Body of pancreas (tissue), 4 donors: ENCODE data around the gene SLC37A4. TPM values are rescaled to one million over a fixed set of nuclear protein-coding genes. Genes with fewer than 3 reads are reported as not detected.

ENCODE experiments used
- ATAC-seq: fragments of 150-250 bp; one replicate; pipeline ENCODE4 v1.9.1; 2016
- DNase-seq, 4 donors: peaks; one replicate each; pipeline ENCODE4 v3.0.0-alpha.2; 2019
- H3K27ac ChIP-seq, 4 donors: fragments of 200-600 bp; sonication (generic); 1 replicate in 3 of 4; 2 replicates in 1 of 4; pipeline versions ENCODE4 v1.5.1 to v1.6.1; 2016 to 2019; ENCODE audit warnings: mild to moderate bottlenecking in 1 of 4, mixed read lengths in 1 of 4, moderate library complexity in 1 of 4
- H3K27me3 ChIP-seq, 2 donors: fragments of 200-600 bp; sonication (generic); one replicate each; pipeline ENCODE4 v1.6.0; 2016; ENCODE audit warnings: mild to moderate bottlenecking in 1 of 2
- H3K36me3 ChIP-seq, 2 donors: fragments of 200-600 bp; sonication (generic); replicated peaks in 1 of 2; 2 replicates each; pipeline ENCODE4 v1.5.1; 2016; ENCODE audit warnings: low read depth in 2 of 2; ENCODE audit not compliant: insufficient read depth in 1 of 2
- H3K4me1 ChIP-seq: fragments of 200-600 bp; sonication (generic); one replicate; pipeline ENCODE4 v1.6.0; 2016
- H3K4me3 ChIP-seq, 2 donors: fragments of 200-600 bp; sonication (generic); 1 replicate in 1 of 2; 2 replicates in 1 of 2; pipeline ENCODE4 v1.5.1; 2016 to 2019
- H3K9me3 ChIP-seq, 3 donors: fragments of 200-600 bp; sonication (generic); 1 replicate in 2 of 3; 2 replicates in 1 of 3; pipeline ENCODE4 v1.5.1; 2016
- POLR2A ChIP-seq, 3 donors: fragments of 450-650 bp; IDR thresholded peaks; one replicate each; pipeline ENCODE4 v1.6.1; 2016; ENCODE audit warnings: antibody characterized with exemption in 3 of 3, mild to moderate bottlenecking in 2 of 3
- WGBS, 2 donors: methylation state at CpG; one replicate each; pipeline ENCODE4 v1.1.5; 2017; 5-methylcytosine and 5-hydroxymethylcytosine counted together
- intact Hi-C: fragments of 100-400 bp; cut with DNase I; formaldehyde crosslinking; loops from one replicate; pipeline ENCODE4 v1.15.1; 2023
- microRNA-seq, 2 donors: library from miRNA; unstranded; fragments of <30 nt; microRNA quantifications; one replicate each; pipeline ENCODE4, GENCODE V29; 2016; ENCODE audit warnings: borderline number of aligned reads in 2 of 2, borderline replicate concordance in 2 of 2
- small RNA-seq: library from RNA; depleted of rRNA; stranded (forward); fragments of <200 nt; gene quantifications from one replicate; pipeline ENCODE3, GENCODE V24; 2016
- total RNA-seq, 2 donors: library from RNA; depleted of rRNA; stranded (reverse); fragments of >200 nt; gene quantifications; one replicate each; pipeline ENCODE4 v1.1.0, GENCODE V29; 2016
- TF ChIP-seq, protein P1 (sequence below), 7 experiments: fragments of 450-650 bp in 4 of 7; fragments of 200-600 bp in 3 of 7; sonication (generic) in 3 of 7; IDR thresholded peaks; one replicate each; pipeline ENCODE4 v1.5.1; 2016 to 2019; ENCODE audit warnings: antibody characterized with exemption in 7 of 7

SLC37A4 gene
- total RNA-seq, 2 donors from 2014 or later: 64.6 to 90.3 TPM

DNA sequence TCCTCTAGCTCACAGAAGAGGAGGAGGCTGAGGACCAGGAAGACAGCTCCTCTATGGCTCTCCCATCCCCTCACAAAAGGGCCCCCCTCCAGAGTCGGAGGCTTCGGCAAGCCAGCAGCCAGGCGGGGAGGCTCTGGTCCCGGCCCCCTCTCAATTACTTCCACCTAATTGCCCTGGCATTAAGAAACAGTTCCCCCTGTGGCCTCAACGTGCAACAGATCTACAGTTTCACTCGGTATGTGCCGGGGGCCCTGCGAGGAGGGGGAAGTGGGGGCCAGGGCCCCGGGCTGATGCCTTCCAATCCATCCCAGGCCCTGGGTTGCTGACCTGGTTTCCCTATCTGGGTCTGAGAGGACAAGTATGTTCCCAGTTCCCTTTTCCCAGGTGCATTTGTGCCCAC is 51.2 kb downstream of the SLC37A4 start:
- H3K27me3 ChIP-seq: no peaks in the 10 kb centered on the region
- no peak overlapping the region for H3K27ac ChIP-seq
- no peaks in the 10 kb centered on the region for H3K4me1 ChIP-seq
- ATAC-seq (no peak), DNase-seq (no peak)
- H3K9me3 ChIP-seq: no peaks in the 10 kb centered on the region
- intact Hi-C loops: no loop called here
- no peaks in the 10 kb centered on the region for H3K36me3 ChIP-seq
- H3K4me3 ChIP-seq: no peak overlapping the region
- TF ChIP-seq, protein P1, sequence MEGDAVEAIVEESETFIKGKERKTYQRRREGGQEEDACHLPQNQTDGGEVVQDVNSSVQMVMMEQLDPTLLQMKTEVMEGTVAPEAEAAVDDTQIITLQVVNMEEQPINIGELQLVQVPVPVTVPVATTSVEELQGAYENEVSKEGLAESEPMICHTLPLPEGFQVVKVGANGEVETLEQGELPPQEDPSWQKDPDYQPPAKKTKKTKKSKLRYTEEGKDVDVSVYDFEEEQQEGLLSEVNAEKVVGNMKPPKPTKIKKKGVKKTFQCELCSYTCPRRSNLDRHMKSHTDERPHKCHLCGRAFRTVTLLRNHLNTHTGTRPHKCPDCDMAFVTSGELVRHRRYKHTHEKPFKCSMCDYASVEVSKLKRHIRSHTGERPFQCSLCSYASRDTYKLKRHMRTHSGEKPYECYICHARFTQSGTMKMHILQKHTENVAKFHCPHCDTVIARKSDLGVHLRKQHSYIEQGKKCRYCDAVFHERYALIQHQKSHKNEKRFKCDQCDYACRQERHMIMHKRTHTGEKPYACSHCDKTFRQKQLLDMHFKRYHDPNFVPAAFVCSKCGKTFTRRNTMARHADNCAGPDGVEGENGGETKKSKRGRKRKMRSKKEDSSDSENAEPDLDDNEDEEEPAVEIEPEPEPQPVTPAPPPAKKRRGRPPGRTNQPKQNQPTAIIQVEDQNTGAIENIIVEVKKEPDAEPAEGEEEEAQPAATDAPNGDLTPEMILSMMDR (IDR thresholded peaks at IDR 0.05): no peak
- no peak for TF ChIP-seq POLR2A (IDR thresholded peaks at IDR 0.05)
- 52 to 56% methylated on average over 9 of the region's 9 CpGs for WGBS, 2 donors

DNA sequence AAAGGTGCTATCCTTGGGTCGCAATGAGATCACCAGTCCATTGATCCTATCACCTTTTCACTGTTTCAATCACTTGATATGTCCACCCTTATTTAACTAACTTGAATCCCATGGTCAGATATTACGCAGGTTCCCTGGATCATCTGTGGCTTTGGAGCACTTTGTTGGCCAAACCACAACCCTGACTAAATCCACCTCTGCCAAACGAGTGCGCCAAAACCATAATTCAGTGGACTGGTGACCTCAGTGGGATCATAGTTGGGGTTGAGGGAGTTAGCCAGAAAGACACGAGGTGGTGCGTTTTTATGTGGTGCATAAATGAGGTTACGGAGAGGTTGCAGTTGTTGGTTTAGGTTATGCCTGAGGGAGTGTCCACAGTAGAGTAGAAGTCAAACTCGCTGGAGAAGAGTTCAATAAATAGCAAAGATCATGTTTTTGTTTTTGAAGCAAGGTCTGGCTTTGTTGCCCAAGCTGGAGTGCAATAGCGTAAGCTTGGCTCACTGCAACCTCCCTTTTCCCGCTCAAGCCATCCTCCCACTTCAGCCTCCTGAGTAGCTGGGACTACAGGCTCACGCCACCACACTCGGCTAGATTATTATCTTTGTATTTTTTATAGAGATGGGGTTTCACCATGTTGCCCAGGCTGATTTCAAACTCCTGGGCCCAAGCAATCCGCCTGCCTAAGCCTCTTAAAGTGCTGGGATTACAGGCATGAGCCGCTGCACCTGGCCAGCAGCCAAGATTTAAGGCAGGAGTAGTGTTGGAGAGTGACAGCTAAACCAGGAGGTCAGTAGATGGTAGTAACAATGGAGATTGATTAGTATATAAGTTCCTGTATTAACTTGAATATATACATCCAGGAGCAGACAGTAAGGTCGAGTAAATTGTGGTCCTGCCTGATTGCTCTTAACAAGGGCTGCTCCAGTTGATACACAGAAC is 54.6 kb downstream of the SLC37A4 start:
- Histone ChIP-seq H3K9me3 (no peaks in the 10 kb centered on the region), H3K27ac (no peak overlapping the region), H3K27me3 (no peaks in the 10 kb centered on the region), H3K36me3 (no peaks in the 10 kb centered on the region), H3K4me1 (peaks cover 4% of the 10 kb centered on the region), H3K4me3 (no peak overlapping the region)
- peak in 1 of 4 donors; percentile 19 for DNase-seq
- 77 to 79% methylated on average over 15 of the region's 15 CpGs for WGBS, 2 donors
- ATAC-seq: no peak
- TF ChIP-seq POLR2A (IDR thresholded peaks at IDR 0.05): no peak
- TF ChIP-seq, protein P1 (IDR thresholded peaks at IDR 0.05): no peak
- intact Hi-C loops: no loop called here

Small RNA genes lying within 50 kb of the gene (microRNA-seq; reads per million reads assigned to microRNA genes)
- gene MIR3656: 0 reads per million in 2 donors

Small RNA genes lying within 50 kb of the gene (small RNA-seq; reads per million reads assigned to genes)
- gene AP003392.2 (not detected), gene RF00017 (not detected), gene RF00019 (not detected)

Other genes starting within 250 kb of the SLC37A4 start
- 10 to 100 TPM; 63.3 to 69.8 TPM for gene DDX6, start 239.7 kb downstream of the SLC37A4 start, total RNA-seq
- not detected for gene CXCR5, start 147.0 kb downstream of the SLC37A4 start, total RNA-seq
- 10 to 100 TPM; 13.2 to 16.5 TPM for gene BCL9L, start 105.0 kb downstream of the SLC37A4 start, total RNA-seq
- gene UPK2, start 74.6 kb downstream of the SLC37A4 start, total RNA-seq: not detected
- not detected for gene FOXR1, start 59.1 kb downstream of the SLC37A4 start, total RNA-seq
- gene CENATAC, start 32.7 kb downstream of the SLC37A4 start, total RNA-seq: 10 to 100 TPM; 68.7 to 95.9 TPM
- 1,000 to 10,000 TPM in 1 of 2 donors, 100 to 1,000 TPM in 1; 824 to 1,261 TPM for gene RPS25, start 12.5 kb downstream of the SLC37A4 start, total RNA-seq
- gene TRAPPC4, start 12.1 kb downstream of the SLC37A4 start, total RNA-seq: 10 to 100 TPM; 26.2 to 39.9 TPM
- 100 to 1,000 TPM; 121 to 218 TPM for gene HYOU1, start 26.3 kb upstream of the SLC37A4 start, total RNA-seq
- 10 to 100 TPM; 17.6 to 50.1 TPM for gene VPS11, start 36.9 kb upstream of the SLC37A4 start, total RNA-seq
- gene HMBS, start 54.0 kb upstream of the SLC37A4 start, total RNA-seq: 10 to 100 TPM in 1 of 2 donors, 1 to 10 TPM in 1; 7.6 to 16.1 TPM
- gene DPAGT1, start 71.0 kb upstream of the SLC37A4 start, total RNA-seq: 10 to 100 TPM; 26.7 to 62.6 TPM
- gene C2CD2L, start 76.5 kb upstream of the SLC37A4 start, total RNA-seq: 10 to 100 TPM in 1 of 2 donors, 1 to 10 TPM in 1; 5.4 to 20.8 TPM
- 10 to 100 TPM; 11.9 to 28.3 TPM for gene HINFP, start 90.7 kb upstream of the SLC37A4 start, total RNA-seq
- under 1 TPM in 1 of 2 donors, not detected in 1; 0.33 TPM for gene ABCG4, start 118.2 kb upstream of the SLC37A4 start, total RNA-seq
- 10 to 100 TPM in 1 of 2 donors, 1 to 10 TPM in 1; 9.3 to 30.7 TPM for gene NLRX1, start 137.8 kb upstream of the SLC37A4 start, total RNA-seq
- gene NHERF4, start 154.6 kb upstream of the SLC37A4 start, total RNA-seq: 1 to 10 TPM in 1 of 2 donors, not detected in 1; 3.6 TPM
- 1 to 10 TPM; 3.0 to 6.5 TPM for gene CBL, start 175.5 kb upstream of the SLC37A4 start, total RNA-seq